Common myeloid progenitor, CD34-positive (primary cell): ENCODE results near the gene C4orf50.

Source experiments
- CTCF ChIA-PET: fragments of 350-600 bp; sonication (Branson Sonifier 250); formaldehyde crosslinking; loops from one replicate; lab custom pipeline; 2021; ENCODE audit warnings: antibody characterized with exemption; lab: Charles Lee
- POLR2A ChIA-PET: fragments of 350-600 bp; sonication (Branson Sonifier 250); formaldehyde crosslinking; loops from one replicate; lab custom pipeline; 2021; ENCODE audit warnings: antibody characterized with exemption; lab: Charles Lee
- DNase-seq, 3 donors: peaks; one replicate each; pipeline versions ENCODE4 v3.0.0 to v3.0.0-alpha.2; 2013
- H3K27ac ChIP-seq, 2 experiments: 1 replicate in 1 of 2; 2 replicates in 1 of 2; pipeline ENCODE4 v1.7.0; 2013; ENCODE audit warnings: inconsistent platforms in 2 of 2, low read length in 2 of 2, mild to moderate bottlenecking in 2 of 2, low read depth in 1 of 2, moderate library complexity in 1 of 2; ENCODE audit not compliant: severe bottlenecking in 2 of 2, insufficient read depth in 1 of 2, poor library complexity in 1 of 2
- H3K27me3 ChIP-seq, 5 experiments: replicated peaks in 2 of 5; 1 replicate in 3 of 5; 2 replicates in 2 of 5; pipeline versions ENCODE4 v1.6.1 to v1.7.0; 2013; ENCODE audit warnings: low read length in 4 of 5, mild to moderate bottlenecking in 2 of 5, moderate library complexity in 2 of 5, inconsistent platforms in 1 of 5; ENCODE audit not compliant: insufficient read depth in 5 of 5, control insufficient read depth in 4 of 5
- H3K36me3 ChIP-seq, 4 experiments: 1 replicate in 2 of 4; 2 replicates in 2 of 4; pipeline versions ENCODE4 v1.6.1 to v1.7.0; 2013; ENCODE audit warnings: low read length in 3 of 4, control low read depth in 1 of 4, mild to moderate bottlenecking in 1 of 4; ENCODE audit not compliant: control insufficient read depth in 4 of 4, insufficient read depth in 4 of 4
- H3K4me1 ChIP-seq, 4 experiments: 1 replicate in 3 of 4; 2 replicates in 1 of 4; pipeline versions ENCODE4 v1.6.1 to v1.7.1; 2013; ENCODE audit warnings: low read length in 3 of 4, mild to moderate bottlenecking in 3 of 4, control low read depth in 1 of 4, inconsistent platforms in 1 of 4, moderate library complexity in 1 of 4; ENCODE audit not compliant: control insufficient read depth in 4 of 4, insufficient read depth in 4 of 4; ENCODE audit errors: control extremely low read depth in 1 of 4
- H3K4me3 ChIP-seq, 7 experiments: 1 replicate in 4 of 7; 2 replicates in 3 of 7; pipeline versions ENCODE4 v1.5.1 to v1.7.0; 2013; ENCODE audit warnings: mild to moderate bottlenecking in 7 of 7, low read length in 6 of 7, moderate library complexity in 6 of 7, inconsistent platforms in 2 of 7, low read depth in 2 of 7, control low read depth in 1 of 7; ENCODE audit not compliant: insufficient read depth in 4 of 7, control insufficient read depth in 1 of 7; ENCODE audit errors: extremely low read depth in 1 of 7
- H3K9me3 ChIP-seq, 5 experiments: 1 replicate in 4 of 5; 2 replicates in 1 of 5; pipeline versions ENCODE4 v1.6.1 to v1.7.1; 2013; ENCODE audit warnings: low read length in 4 of 5, mild to moderate bottlenecking in 2 of 5, inconsistent platforms in 1 of 5, low read depth in 1 of 5, moderate library complexity in 1 of 5; ENCODE audit not compliant: control insufficient read depth in 4 of 5, insufficient read depth in 2 of 5; ENCODE audit errors: control extremely low read depth in 1 of 5
- WGBS: methylation state at CpG from one replicate; pipeline ENCODE4 v1.1.5; 2013; ENCODE audit not compliant: insufficient coverage; 5-methylcytosine and 5-hydroxymethylcytosine counted together

The C4orf50 gene

GRCh38 chr4:5912614-5913019 lies 105.6 kb downstream of the C4orf50 start:
- POLR2A ChIA-PET, result no interaction called here
- Histone ChIP-seq H3K4me1 (no peaks in the 10 kb centered on the region), H3K9me3 (peaks cover 1 to 11% (median 4%) of the 10 kb centered on the region in 5 experiments), H3K4me3 (no peak overlapping the region), H3K27ac (no peak overlapping the region), H3K36me3 (no peaks in the 10 kb centered on the region), H3K27me3 (peaks cover 0 to 37% (median 3%) of the 10 kb centered on the region in 5 experiments)
- DNase-seq, result no peak
- CTCF ChIA-PET, result no interaction called here
- WGBS, result no CpG with 5 or more reads among the region's 1 CpG

GRCh38 chr4:5908876-5909427 lies 109.3 kb downstream of the C4orf50 start:
- Histone ChIP-seq H3K9me3 (peaks cover 1 to 12% (median 8%) of the 10 kb centered on the region in 5 experiments), H3K27ac (no peak overlapping the region), H3K4me1 (no peaks in the 10 kb centered on the region), H3K36me3 (no peaks in the 10 kb centered on the region), H3K4me3 (no peak overlapping the region), H3K27me3 (peaks cover 0 to 53% (median 19%) of the 10 kb centered on the region in 5 experiments)
- ChIA-PET POLR2A (no interaction called here), CTCF (no interaction called here)
- no peak for DNase-seq
- WGBS, result 18% methylated on average over 2 of the region's 3 CpGs

- Histone ChIP-seq H3K27ac (no peak overlapping the region), H3K9me3 (peaks cover 1 to 8% (median 4%) of the 10 kb centered on the region in 5 experiments), H3K4me1 (no peaks in the 10 kb centered on the region), H3K27me3 (peaks cover 0 to 74% (median 22%) of the 10 kb centered on the region in 5 experiments), H3K4me3 (no peak overlapping the region), H3K36me3 (no peaks in the 10 kb centered on the region)
- DNase-seq, result no peak
- WGBS, result 40% methylated on average over 5 of the region's 5 CpGs
- POLR2A ChIA-PET, result no interaction called here
- CTCF ChIA-PET, result no interaction called here
Observed at GRCh38 chr4:5906191-5906590, 112.0 kb downstream of the C4orf50 start.

- H3K9me3 ChIP-seq, result peaks cover 1 to 8% (median 4%) of the 10 kb centered on the region in 5 experiments
- no peak for DNase-seq
- no peak overlapping the region for H3K27ac ChIP-seq
- peaks cover 0 to 79% (median 22%) of the 10 kb centered on the region in 5 experiments for H3K27me3 ChIP-seq
- H3K4me3 ChIP-seq, result no peak overlapping the region
- 24% methylated on average over 5 of the region's 8 CpGs for WGBS
- no peaks in the 10 kb centered on the region for H3K36me3 ChIP-seq
- H3K4me1 ChIP-seq, result no peaks in the 10 kb centered on the region
- CTCF ChIA-PET, result no interaction called here
- POLR2A ChIA-PET, result no interaction called here
Observed at GRCh38 chr4:5905714-5906113, 112.5 kb downstream of the C4orf50 start.

- H3K36me3 ChIP-seq, result no peaks in the 10 kb centered on the region
Observed at GRCh38 chr4:5900844-5901243, 117.4 kb downstream of the C4orf50 start.

GRCh38 chr4:5899881-5900280 lies 118.3 kb downstream of the C4orf50 start:
- Histone ChIP-seq H3K4me3 (no peak overlapping the region), H3K27ac (no peak overlapping the region), H3K36me3 (no peaks in the 10 kb centered on the region), H3K4me1 (no peaks in the 10 kb centered on the region), H3K9me3 (peaks cover 0 to 9% (median 2%) of the 10 kb centered on the region in 5 experiments), H3K27me3 (peaks cover 0 to 92% (median 21%) of the 10 kb centered on the region in 5 experiments)
- POLR2A ChIA-PET, result no interaction called here
- no peak for DNase-seq
- CTCF ChIA-PET, result no interaction called here
- WGBS, result 86% methylated on average over 4 of the region's 5 CpGs

More at GRCh38 chr4:5900844-5901243, 117.4 kb downstream of the C4orf50 start:
- no peak for DNase-seq
- no peak overlapping the region for H3K27ac ChIP-seq
- WGBS, result 88% methylated on average over 5 of the region's 5 CpGs
- peaks cover 0 to 9% (median 2%) of the 10 kb centered on the region in 5 experiments for H3K9me3 ChIP-seq
- ChIA-PET POLR2A (no interaction called here), CTCF (no interaction called here)
- no peak overlapping the region for H3K4me3 ChIP-seq
- peaks cover 0 to 89% (median 23%) of the 10 kb centered on the region in 5 experiments for H3K27me3 ChIP-seq
- no peaks in the 10 kb centered on the region for H3K4me1 ChIP-seq

- no peak overlapping the region for H3K27ac ChIP-seq
- no peaks in the 10 kb centered on the region for H3K4me1 ChIP-seq
- H3K27me3 ChIP-seq, result peaks cover 0 to 92% (median 26%) of the 10 kb centered on the region in 5 experiments
- H3K9me3 ChIP-seq, result peaks cover 0 to 9% (median 2%) of the 10 kb centered on the region in 5 experiments
- H3K4me3 ChIP-seq, result no peak overlapping the region
- DNase-seq, result no peak
- ChIA-PET CTCF (no interaction called here), POLR2A (no interaction called here)
- no peaks in the 10 kb centered on the region for H3K36me3 ChIP-seq
- 90% methylated on average over 1 of the region's 1 CpG for WGBS
Observed at GRCh38 chr4:5899396-5899795, 118.8 kb downstream of the C4orf50 start.
